HG03175 (cell line): ENCODE measurements around the gene PIM2.

Experiments used
- ATAC-seq: cut with Tn5 transposase; IDR thresholded peaks from one replicate; pipeline ENCODE4 v1.9.1; 2021; ENCODE audit warnings: mild to moderate bottlenecking, moderate library complexity; ENCODE audit not compliant: unreplicated experiment

PIM2 gene

GRCh38 chrX:48918643-48919340, at the start of gene PIM2:
PIM2 (minus strand) TSS chrX:48919024; CDS start chrX:48918834, 190 bp downstream.
- peak; percentile 70 for ATAC-seq

- ATAC-seq, result no peak
Observed at GRCh38 chrX:48968377-48968776, 49.6 kb upstream of the PIM2 start.

- ATAC-seq, result no peak
Observed at GRCh38 chrX:48966796-48967579, 48.2 kb upstream of the PIM2 start.

- ATAC-seq, result no peak
Observed at GRCh38 chrX:48965959-48966358, 47.1 kb upstream of the PIM2 start.

- ATAC-seq, result no peak
Observed at GRCh38 chrX:48961585-48962091, 42.8 kb upstream of the PIM2 start.

GRCh38 chrX:48960291-48960690, 41.5 kb upstream of the PIM2 start:
- ATAC-seq, result no peak

- ATAC-seq, result no peak
Observed at GRCh38 chrX:48958635-48959094, 39.8 kb upstream of the PIM2 start.

- ATAC-seq, result peak; percentile 88
Observed at GRCh38 chrX:48957827-48958634, 39.2 kb upstream of the PIM2 start.

- ATAC-seq, result peak; percentile 29
Observed at GRCh38 chrX:48957477-48957826, 38.6 kb upstream of the PIM2 start, which contains the start of gene OTUD5. OTUD5 (minus strand) TSS chrX:48957607; CDS start chrX:48957570, 37 bp downstream.

GRCh38 chrX:48956728-48957414, 38.0 kb upstream of the PIM2 start:
- ATAC-seq, result no peak

- ATAC-seq, result no peak
Observed at GRCh38 chrX:48948589-48948988, 29.8 kb upstream of the PIM2 start.

GRCh38 chrX:48945517-48946348, 26.9 kb upstream of the PIM2 start:
- no peak for ATAC-seq

GRCh38 chrX:48942895-48943294, 24.1 kb upstream of the PIM2 start:
- no peak for ATAC-seq

GRCh38 chrX:48940404-48940955, 21.7 kb upstream of the PIM2 start:
- no peak for ATAC-seq

- ATAC-seq, result no peak
Observed at GRCh38 chrX:48939524-48940228, 20.9 kb upstream of the PIM2 start.

- ATAC-seq, result peak; percentile 47
Observed at GRCh38 chrX:48938721-48939425, 20.0 kb upstream of the PIM2 start.

GRCh38 chrX:48937054-48937907, 18.5 kb upstream of the PIM2 start:
- ATAC-seq, result peak; percentile 70
